Stimulated activated memory B cell treated with anti-CD40 and anti-IgM and Interleukin-4, amounts not matched to agents 10 μg/mL and 1 μg/mL and 100 μg/mL, for 72 hours (primary cell): ENCODE results near the gene HDAC11.
"Not testable (repeated sequence)": the region's sequence is repeated elsewhere in the genome, so short reads cannot be mapped to it uniquely, and the experiment has no call there.

ENCODE experiments used
- ATAC-seq: fragments of 150-1000 bp; cut with Tn5 transposase; 2 replicates; pipeline ENCODE4 v1.10.0; 2021
- H3K27ac Mint-ChIP-seq: one replicate; pipeline ENCODE4 v1.8.0; 2022; ENCODE audit warnings: mild to moderate bottlenecking, mixed read lengths
- H3K27me3 Mint-ChIP-seq: one replicate; pipeline ENCODE4 v1.8.0; 2022; ENCODE audit warnings: mixed read lengths
- H3K36me3 Mint-ChIP-seq: one replicate; pipeline ENCODE4 v1.8.0; 2022; ENCODE audit warnings: mixed read lengths
- H3K4me1 Mint-ChIP-seq: one replicate; pipeline ENCODE4 v1.8.0; 2022; ENCODE audit warnings: mixed read lengths
- H3K4me3 Mint-ChIP-seq: one replicate; pipeline ENCODE4 v1.8.0; 2022; ENCODE audit warnings: mild to moderate bottlenecking, moderate library complexity, mixed read lengths
- H3K9me3 Mint-ChIP-seq: one replicate; pipeline ENCODE4 v1.8.0; 2022; ENCODE audit warnings: mixed read lengths

The HDAC11 gene

GRCh38 chr3:13479582-13480339, at the start of gene HDAC11:
Gene HDAC11 (plus strand): TSS chr3:13480306. CDS start chr3:13480348, 42 bp downstream.
- Mint-ChIP-seq H3K27ac (peak within 1 kb of the TSS; percentile 95), H3K4me3 (peak within 1 kb of the TSS; percentile 97), H3K27me3 (peaks cover 6% of the 10 kb centered on the region), H3K4me1 (peaks cover 21% of the 10 kb centered on the region), H3K36me3 (no peaks in the 10 kb centered on the region), H3K9me3 (no peaks in the 10 kb centered on the region)
- ATAC-seq = peak; percentile 98

- not testable (repeated sequence) for H3K4me3 Mint-ChIP-seq, ATAC-seq, H3K9me3 Mint-ChIP-seq, H3K4me1 Mint-ChIP-seq, H3K27me3 Mint-ChIP-seq, H3K27ac Mint-ChIP-seq, H3K36me3 Mint-ChIP-seq
Observed at GRCh38 chr3:13430411-13430875, 49.7 kb upstream of the HDAC11 start.

- Mint-ChIP-seq H3K9me3 (no peaks in the 10 kb centered on the region), H3K4me3 (no peak overlapping the region), H3K4me1 (peaks cover 8% of the 10 kb centered on the region), H3K27ac (no peak overlapping the region), H3K27me3 (no peaks in the 10 kb centered on the region), H3K36me3 (no peaks in the 10 kb centered on the region)
- no peak for ATAC-seq
Observed at GRCh38 chr3:13432093-13432492, 48.0 kb upstream of the HDAC11 start.

GRCh38 chr3:13433912-13434311, 46.2 kb upstream of the HDAC11 start:
- Mint-ChIP-seq H3K27ac (no peak overlapping the region), H3K27me3 (no peaks in the 10 kb centered on the region), H3K36me3 (no peaks in the 10 kb centered on the region), H3K4me3 (no peak overlapping the region), H3K4me1 (no peaks in the 10 kb centered on the region), H3K9me3 (no peaks in the 10 kb centered on the region)
- ATAC-seq = no peak

GRCh38 chr3:13436213-13436612, 43.9 kb upstream of the HDAC11 start:
- H3K27me3 Mint-ChIP-seq, H3K4me3 Mint-ChIP-seq, H3K27ac Mint-ChIP-seq, H3K4me1 Mint-ChIP-seq, ATAC-seq, H3K36me3 Mint-ChIP-seq, H3K9me3 Mint-ChIP-seq: not testable (repeated sequence)

GRCh38 chr3:13440204-13440817, 39.8 kb upstream of the HDAC11 start:
- H3K4me3 Mint-ChIP-seq = no peak overlapping the region
- no peaks in the 10 kb centered on the region for H3K27me3 Mint-ChIP-seq
- H3K4me1 Mint-ChIP-seq = no peaks in the 10 kb centered on the region
- no peak overlapping the region for H3K27ac Mint-ChIP-seq
- no peaks in the 10 kb centered on the region for H3K9me3 Mint-ChIP-seq
- no peaks in the 10 kb centered on the region for H3K36me3 Mint-ChIP-seq
- no peak for ATAC-seq

GRCh38 chr3:13442882-13443281, 37.2 kb upstream of the HDAC11 start:
- H3K9me3 Mint-ChIP-seq, ATAC-seq, H3K36me3 Mint-ChIP-seq, H3K27me3 Mint-ChIP-seq, H3K4me3 Mint-ChIP-seq, H3K27ac Mint-ChIP-seq, H3K4me1 Mint-ChIP-seq: not testable (repeated sequence)

- Mint-ChIP-seq H3K36me3 (no peaks in the 10 kb centered on the region), H3K4me3 (peak overlapping the region; percentile 85), H3K27ac (peak overlapping the region; percentile 87), H3K9me3 (no peaks in the 10 kb centered on the region), H3K27me3 (no peaks in the 10 kb centered on the region), H3K4me1 (peaks cover 11% of the 10 kb centered on the region)
- no peak for ATAC-seq
Observed at GRCh38 chr3:13451301-13451673, 28.8 kb upstream of the HDAC11 start.

- Mint-ChIP-seq H3K4me3 (peak overlapping the region; percentile 85), H3K4me1 (peaks cover 11% of the 10 kb centered on the region), H3K27ac (peak overlapping the region; percentile 87), H3K27me3 (no peaks in the 10 kb centered on the region), H3K9me3 (no peaks in the 10 kb centered on the region), H3K36me3 (no peaks in the 10 kb centered on the region)
- ATAC-seq = peak; percentile 46
Observed at GRCh38 chr3:13452490-13453335, 27.4 kb upstream of the HDAC11 start.

- H3K9me3 Mint-ChIP-seq = no peaks in the 10 kb centered on the region
- no peaks in the 10 kb centered on the region for H3K36me3 Mint-ChIP-seq
- H3K4me1 Mint-ChIP-seq = peaks cover 11% of the 10 kb centered on the region
- H3K27ac Mint-ChIP-seq = no peak overlapping the region
- no peaks in the 10 kb centered on the region for H3K27me3 Mint-ChIP-seq
- no peak for ATAC-seq
- no peak overlapping the region for H3K4me3 Mint-ChIP-seq
Observed at GRCh38 chr3:13455644-13456043, 24.5 kb upstream of the HDAC11 start.

- Mint-ChIP-seq H3K4me3 (no peak overlapping the region), H3K4me1 (peaks cover 10% of the 10 kb centered on the region), H3K36me3 (no peaks in the 10 kb centered on the region), H3K9me3 (no peaks in the 10 kb centered on the region), H3K27ac (no peak overlapping the region), H3K27me3 (peaks cover 14% of the 10 kb centered on the region)
- ATAC-seq = no peak
Observed at GRCh38 chr3:13457593-13457992, 22.5 kb upstream of the HDAC11 start.

GRCh38 chr3:13459605-13460340, 20.3 kb upstream of the HDAC11 start:
- ATAC-seq = no peak
- Mint-ChIP-seq H3K27me3 (peaks cover 23% of the 10 kb centered on the region), H3K27ac (no peak overlapping the region), H3K36me3 (no peaks in the 10 kb centered on the region), H3K9me3 (no peaks in the 10 kb centered on the region), H3K4me3 (no peak overlapping the region), H3K4me1 (peaks cover 7% of the 10 kb centered on the region)

GRCh38 chr3:13460341-13460736, 19.8 kb upstream of the HDAC11 start:
- ATAC-seq = no peak
- peaks cover 7% of the 10 kb centered on the region for H3K4me1 Mint-ChIP-seq
- peaks cover 29% of the 10 kb centered on the region for H3K27me3 Mint-ChIP-seq
- no peak overlapping the region for H3K27ac Mint-ChIP-seq
- H3K36me3 Mint-ChIP-seq = no peaks in the 10 kb centered on the region
- H3K9me3 Mint-ChIP-seq = no peaks in the 10 kb centered on the region
- H3K4me3 Mint-ChIP-seq = no peak overlapping the region

GRCh38 chr3:13461169-13462124, 18.7 kb upstream of the HDAC11 start:
- Mint-ChIP-seq H3K4me1 (peaks cover 7% of the 10 kb centered on the region), H3K27ac (no peak overlapping the region), H3K4me3 (no peak overlapping the region), H3K9me3 (no peaks in the 10 kb centered on the region), H3K36me3 (no peaks in the 10 kb centered on the region), H3K27me3 (peaks cover 40% of the 10 kb centered on the region)
- peak; percentile 88 for ATAC-seq
